AG04450 (cell line): Measurements from ENCODE around the gene KLF8. TPM values are rescaled to one million over a fixed set of nuclear protein-coding genes. Genes with fewer than 3 reads are reported as not detected.

Experiments
- CTCF ChIA-PET: fragments of 300-600, 350-600 bp; formaldehyde crosslinking; extraction: SDS; loops from one replicate; lab custom pipeline; 2022; ENCODE audit warnings: antibody characterized with exemption, inconsistent platforms; lab: Charles Lee
- POLR2A ChIA-PET: fragments of 350-600 bp; formaldehyde crosslinking; extraction: SDS; loops from one replicate; lab custom pipeline; 2021; ENCODE audit warnings: antibody characterized with exemption, inconsistent platforms; lab: Yijun Ruan, JAX
- DNase-seq: peaks from one replicate; pipeline ENCODE4 v3.0.0-alpha.2; 2011; ENCODE audit warnings: low read depth, low spot score
- H3K27ac ChIP-seq: one replicate; pipeline ENCODE4 v1.5.1; 2012; ENCODE audit warnings: low read depth, low read length, control low read depth
- H3K27me3 ChIP-seq: one replicate; pipeline ENCODE4 v1.6.0; 2012; ENCODE audit warnings: low read length; ENCODE audit not compliant: control insufficient read depth, insufficient read depth
- H3K4me3 ChIP-seq: 2 replicates; pipeline ENCODE4 v1.5.1; 2011; ENCODE audit warnings: mild to moderate bottlenecking, low read depth, low read length, control low read depth
- H3K9me3 ChIP-seq: 2 replicates; pipeline ENCODE4 v1.5.1; 2012; ENCODE audit warnings: low read length; ENCODE audit not compliant: control insufficient read depth, insufficient read depth
- polyA plus RNA-seq: library from polyadenylated mRNA; depleted of rRNA; stranded (reverse); fragments of >200 nt; gene quantifications from 2 replicates; pipeline ENCODE4 v1.2.3, GENCODE V29; 2011
- TF ChIP-seq, protein P1 (sequence below): IDR thresholded peaks from 2 replicates; pipeline ENCODE4 v1.5.1; 2011; ENCODE audit warnings: low read depth, low read length, control low read depth, inconsistent platforms

KLF8 gene
- polyA plus RNA-seq, 1 experiment: 0.05 TPM

GRCh38 chrX:56221101-56221500 lies 11.1 kb upstream of the KLF8 start:
- POLR2A ChIA-PET: no interaction called here
- Histone ChIP-seq H3K9me3 (peaks cover 6% of the 10 kb centered on the region; the same call in 1 of the 2 replicates), H3K27me3 (no peaks in the 10 kb centered on the region), H3K27ac (no peak overlapping the region), H3K4me3 (no peak overlapping the region)
- no peak for DNase-seq
- CTCF ChIA-PET: no interaction called here
- TF ChIP-seq, protein P1, sequence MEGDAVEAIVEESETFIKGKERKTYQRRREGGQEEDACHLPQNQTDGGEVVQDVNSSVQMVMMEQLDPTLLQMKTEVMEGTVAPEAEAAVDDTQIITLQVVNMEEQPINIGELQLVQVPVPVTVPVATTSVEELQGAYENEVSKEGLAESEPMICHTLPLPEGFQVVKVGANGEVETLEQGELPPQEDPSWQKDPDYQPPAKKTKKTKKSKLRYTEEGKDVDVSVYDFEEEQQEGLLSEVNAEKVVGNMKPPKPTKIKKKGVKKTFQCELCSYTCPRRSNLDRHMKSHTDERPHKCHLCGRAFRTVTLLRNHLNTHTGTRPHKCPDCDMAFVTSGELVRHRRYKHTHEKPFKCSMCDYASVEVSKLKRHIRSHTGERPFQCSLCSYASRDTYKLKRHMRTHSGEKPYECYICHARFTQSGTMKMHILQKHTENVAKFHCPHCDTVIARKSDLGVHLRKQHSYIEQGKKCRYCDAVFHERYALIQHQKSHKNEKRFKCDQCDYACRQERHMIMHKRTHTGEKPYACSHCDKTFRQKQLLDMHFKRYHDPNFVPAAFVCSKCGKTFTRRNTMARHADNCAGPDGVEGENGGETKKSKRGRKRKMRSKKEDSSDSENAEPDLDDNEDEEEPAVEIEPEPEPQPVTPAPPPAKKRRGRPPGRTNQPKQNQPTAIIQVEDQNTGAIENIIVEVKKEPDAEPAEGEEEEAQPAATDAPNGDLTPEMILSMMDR: no peak

DNA sequence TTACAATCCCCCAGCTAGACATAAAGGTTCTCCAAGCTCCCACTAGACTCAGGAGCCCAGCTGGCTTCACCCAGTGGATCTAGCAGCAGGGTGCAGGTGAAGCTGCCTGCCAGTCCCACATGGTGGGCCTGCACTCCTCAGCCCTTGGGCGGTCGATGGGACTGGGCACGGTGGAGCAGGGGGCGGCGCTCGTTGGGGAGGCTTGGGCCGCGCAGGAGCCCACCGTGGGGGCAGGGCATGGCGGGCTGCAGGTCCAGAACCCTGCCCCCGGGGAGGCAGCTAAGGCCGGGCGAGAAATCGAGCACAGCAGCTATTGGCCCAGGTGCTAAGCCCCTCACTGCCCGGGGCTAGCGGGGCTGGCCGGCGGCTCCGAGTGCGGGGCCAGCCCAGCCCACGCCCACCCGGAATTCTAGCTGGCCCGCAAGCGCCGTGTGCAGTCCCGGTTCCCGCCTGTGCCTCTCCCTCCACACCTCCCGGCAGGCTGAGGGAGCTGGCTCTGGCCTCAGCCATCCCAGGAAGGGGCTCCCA lies 9.6 kb upstream of the KLF8 start:
- no peak overlapping the region for H3K27ac ChIP-seq
- ChIA-PET POLR2A (no interaction called here), CTCF (no interaction called here)
- no peak overlapping the region for H3K4me3 ChIP-seq
- TF ChIP-seq, protein P1: no peak
- no peaks in the 10 kb centered on the region for H3K27me3 ChIP-seq
- no peak for DNase-seq
- peaks cover 6% of the 10 kb centered on the region; the same call in 1 of the 2 replicates for H3K9me3 ChIP-seq

GRCh38 chrX:56226980-56227379 lies 5.2 kb upstream of the KLF8 start:
- Histone ChIP-seq H3K9me3 (peaks cover 6% of the 10 kb centered on the region; the same call in 1 of the 2 replicates), H3K27me3 (no peaks in the 10 kb centered on the region), H3K4me3 (no peak overlapping the region), H3K27ac (no peak overlapping the region)
- ChIA-PET CTCF (no interaction called here), POLR2A (no interaction called here)
- no peak for DNase-seq
- TF ChIP-seq, protein P1: no peak

DNA sequence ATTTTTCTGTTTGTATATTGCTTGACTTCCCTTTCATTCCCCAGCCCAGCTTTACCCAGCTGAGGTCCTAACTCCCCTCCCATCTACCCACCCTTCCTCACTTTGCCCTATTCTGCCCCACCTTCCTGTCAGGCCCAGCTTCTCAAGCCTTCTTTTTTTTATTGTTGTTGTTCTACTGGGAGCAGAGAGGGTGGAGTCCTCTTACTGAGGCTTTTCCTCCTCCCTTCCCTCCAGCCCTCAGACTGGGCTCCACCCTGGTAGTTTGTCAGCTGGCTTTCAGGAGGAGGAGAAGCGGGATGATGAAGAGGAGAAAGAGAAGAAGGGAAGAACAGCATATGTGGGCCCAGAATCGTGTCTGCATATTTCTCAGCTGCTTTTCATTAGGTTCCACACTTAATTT lies 3.2 kb upstream of the KLF8 start:
- H3K27me3 ChIP-seq: no peaks in the 10 kb centered on the region
- no peak for DNase-seq
- ChIA-PET POLR2A (no interaction called here), CTCF (no interaction called here)
- H3K9me3 ChIP-seq: no peaks in the 10 kb centered on the region
- H3K4me3 ChIP-seq: no peak overlapping the region
- TF ChIP-seq, protein P1: no peak
- no peak overlapping the region for H3K27ac ChIP-seq

- POLR2A ChIA-PET: no interaction called here
- CTCF ChIA-PET: interaction anchor here (0.5 kb wide), 1 partner anchor 1089 kb away, joined by 3 read pairs; no protein-coding TSS in a partner anchor
- TF ChIP-seq, protein P1: no peak
- Histone ChIP-seq H3K27ac (no peak overlapping the region), H3K4me3 (no peak overlapping the region), H3K9me3 (no peaks in the 10 kb centered on the region), H3K27me3 (no peaks in the 10 kb centered on the region)
- DNase-seq: no peak
These were observed 542 bp upstream of the KLF8 start for GRCh38 chrX:56231537-56232090.
